Renal cortical epithelial cell (primary cell): ENCODE results near the gene ALOXE3. TPM values are rescaled to one million over a fixed set of nuclear protein-coding genes. Genes with fewer than 3 reads are reported as not detected.

Experiments used
- DNase-seq: peaks from one replicate; pipeline ENCODE4 v3.0.0-alpha.2; 2011; ENCODE audit warnings: low read depth
- total RNA-seq: library from RNA; depleted of rRNA; stranded (reverse); fragments of >200 nt; gene quantifications from 2 replicates; pipeline ENCODE4 v1.2.3, GENCODE V29; 2014

Gene ALOXE3
- total RNA-seq, 1 donor from 2014 or later, result not detected

- DNase-seq, result no peak
Measured at GRCh38 chr17:8052256-8053252, 65.8 kb downstream of the ALOXE3 start.

- DNase-seq, result no peak
Measured at GRCh38 chr17:8051831-8052230, 66.5 kb downstream of the ALOXE3 start.

GRCh38 chr17:8048736-8049135, 69.6 kb downstream of the ALOXE3 start:
- DNase-seq, result no peak

- no peak for DNase-seq
Measured at GRCh38 chr17:8048236-8048635, 70.1 kb downstream of the ALOXE3 start.

- DNase-seq, result no peak
Measured at GRCh38 chr17:8047769-8048110, 70.6 kb downstream of the ALOXE3 start.

- no peak for DNase-seq
Measured at GRCh38 chr17:8046929-8047768, 71.2 kb downstream of the ALOXE3 start.

GRCh38 chr17:8046306-8046928, 71.9 kb downstream of the ALOXE3 start:
- DNase-seq, result no peak

Other genes starting within 250 kb of the ALOXE3 start
- 57.1 and 192 TPM in 2 replicates for gene CHD3, start 229.7 kb downstream of the ALOXE3 start, total RNA-seq
- 1.0 and 4.7 TPM in 2 replicates for gene RNF227, start 202.2 kb downstream of the ALOXE3 start, total RNA-seq
- gene KCNAB3, start 188.7 kb downstream of the ALOXE3 start, total RNA-seq, result 0.20 TPM in 1 of 2 replicates, not detected in the other
- 37.9 and 95.1 TPM in 2 replicates for gene TRAPPC1, start 186.6 kb downstream of the ALOXE3 start, total RNA-seq
- gene CNTROB, start 186.3 kb downstream of the ALOXE3 start, total RNA-seq, result 18.0 and 25.4 TPM in 2 replicates
- not detected in 2 replicates for gene GUCY2D, start 115.9 kb downstream of the ALOXE3 start, total RNA-seq
- 0.20 and 2.1 TPM in 2 replicates for gene ALOX15B, start 79.5 kb downstream of the ALOXE3 start, total RNA-seq
- not detected in 2 replicates for gene ALOX12B, start 30.8 kb downstream of the ALOXE3 start, total RNA-seq
- gene HES7, start 5.6 kb upstream of the ALOXE3 start, total RNA-seq, result not detected in 2 replicates
- gene PER1, start 33.9 kb upstream of the ALOXE3 start, total RNA-seq, result 4.3 and 34.5 TPM in 2 replicates
- gene VAMP2, start 44.4 kb upstream of the ALOXE3 start, total RNA-seq, result 2.6 and 6.2 TPM in 2 replicates
- gene TMEM107, start 57.9 kb upstream of the ALOXE3 start, total RNA-seq, result 22.7 and 24.0 TPM in 2 replicates
- 11.5 and 12.9 TPM in 2 replicates for gene BORCS6, start 71.7 kb upstream of the ALOXE3 start, total RNA-seq
- gene AURKB, start 92.1 kb upstream of the ALOXE3 start, total RNA-seq, result 1.0 and 27.8 TPM in 2 replicates
- 3.5 and 12.7 TPM in 2 replicates for gene CTC1, start 129.5 kb upstream of the ALOXE3 start, total RNA-seq
- gene PFAS, start 130.8 kb upstream of the ALOXE3 start, total RNA-seq, result 19.3 and 23.7 TPM in 2 replicates
- gene RANGRF, start 170.2 kb upstream of the ALOXE3 start, total RNA-seq, result 5.4 and 6.6 TPM in 2 replicates
- gene SLC25A35, start 176.9 kb upstream of the ALOXE3 start, total RNA-seq, result 0.35 and 1.3 TPM in 2 replicates
- gene ARHGEF15, start 191.7 kb upstream of the ALOXE3 start, total RNA-seq, result 0.05 TPM in 1 of 2 replicates, not detected in the other
- not detected in 2 replicates for gene ODF4, start 221.3 kb upstream of the ALOXE3 start, total RNA-seq